Measurements from ENCODE around the gene C1RL. TPM values are rescaled to one million over a fixed set of nuclear protein-coding genes. Genes with fewer than 3 reads are reported as not detected.

Gene C1RL
- total and polyA plus RNA-seq, 12 donors, result 4.5 to 24.9 (median 8.1) TPM

- Histone ChIP-seq H3K4me1 (peaks cover 5 to 38% (median 25%) of the 10 kb centered on the region in 9 donors), H3K9me3 (no peaks in the 10 kb centered on the region), H3K27me3 (peaks cover 0 to 29% (median 0%) of the 10 kb centered on the region in 7 donors), H3K36me3 (peaks cover 0 to 31% (median 0%) of the 10 kb centered on the region in 9 donors), H3K27ac (peak overlapping the region in 2 of 10 donors; percentile 75 to 80), H3K4me3 (peak overlapping the region in 4 of 10 donors; percentile 68 to 77 (median 69))
- intact Hi-C loops (cut with DNase I), result no loop called here
- DNase-seq, result no peak
- no peak for ATAC-seq
- 56 to 59% methylated on average over 7 of the region's 7 CpGs for WGBS, 2 donors
- TF ChIP-seq CTCF (IDR thresholded peaks at IDR 0.05), result no peak
These were observed 22.5 kb upstream of the C1RL start for GRCh38 chr12:7131502-7131866.

DNA sequence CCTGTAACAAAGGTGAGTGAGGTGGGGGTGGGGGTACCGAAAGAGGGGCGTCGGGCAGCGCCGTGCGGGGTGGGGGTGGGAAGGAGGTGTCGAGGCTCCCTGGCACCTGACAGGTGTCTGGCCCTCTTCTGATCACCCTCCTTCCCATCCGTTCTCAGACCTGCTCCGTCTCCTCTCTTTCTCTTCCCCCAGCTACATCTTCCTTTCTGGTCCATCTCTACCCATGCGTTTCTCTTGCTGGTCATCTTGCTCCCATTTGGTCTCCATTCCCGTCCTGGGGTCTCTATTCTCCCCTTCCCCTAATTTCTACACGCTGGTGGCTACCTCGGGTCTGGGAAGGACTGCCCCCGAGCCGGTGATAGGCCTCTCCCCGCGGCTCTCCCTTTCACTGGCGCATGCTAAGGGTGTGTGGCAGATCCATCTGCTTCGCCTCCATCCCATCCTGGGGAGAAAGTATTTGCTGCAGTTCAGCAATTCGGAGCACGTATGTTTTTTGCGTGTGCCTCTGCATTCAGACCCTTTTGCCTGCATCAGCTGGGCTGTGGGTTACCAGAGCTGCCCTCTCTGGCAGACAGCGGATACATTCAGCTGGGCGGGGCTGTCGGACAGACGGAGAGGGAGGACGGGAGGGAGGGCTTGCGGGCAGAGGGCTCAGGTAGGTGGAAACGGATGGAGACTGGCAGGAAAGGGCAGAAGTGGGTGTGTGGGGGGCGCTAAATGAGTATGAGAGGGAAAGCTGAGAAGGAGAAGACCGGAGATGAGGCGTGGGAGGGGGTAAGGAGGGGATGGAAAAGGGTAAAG lies 21.9 kb upstream of the C1RL start:
- peaks cover 0 to 25% (median 0%) of the 10 kb centered on the region in 9 donors for H3K36me3 ChIP-seq
- peak; percentile 18 to 61 (median 53) for ATAC-seq
- peak overlapping the region; percentile 52 to 77 (median 66) for H3K4me3 ChIP-seq
- TF ChIP-seq CTCF (IDR thresholded peaks at IDR 0.05), result no peak
- DNase-seq, result peak in 1 of 2 donors; percentile 47
- peaks cover 0 to 29% (median 0%) of the 10 kb centered on the region in 7 donors for H3K27me3 ChIP-seq
- WGBS, 2 donors, result 4 to 5% methylated on average over 32 of the region's 32 CpGs
- peaks cover 5 to 38% (median 25%) of the 10 kb centered on the region in 9 donors for H3K4me1 ChIP-seq
- H3K27ac ChIP-seq, result peak overlapping the region in 8 of 10 donors; percentile 30 to 80 (median 64)
- no peaks in the 10 kb centered on the region for H3K9me3 ChIP-seq
- intact Hi-C loops (cut with DNase I), result no loop called here

DNA sequence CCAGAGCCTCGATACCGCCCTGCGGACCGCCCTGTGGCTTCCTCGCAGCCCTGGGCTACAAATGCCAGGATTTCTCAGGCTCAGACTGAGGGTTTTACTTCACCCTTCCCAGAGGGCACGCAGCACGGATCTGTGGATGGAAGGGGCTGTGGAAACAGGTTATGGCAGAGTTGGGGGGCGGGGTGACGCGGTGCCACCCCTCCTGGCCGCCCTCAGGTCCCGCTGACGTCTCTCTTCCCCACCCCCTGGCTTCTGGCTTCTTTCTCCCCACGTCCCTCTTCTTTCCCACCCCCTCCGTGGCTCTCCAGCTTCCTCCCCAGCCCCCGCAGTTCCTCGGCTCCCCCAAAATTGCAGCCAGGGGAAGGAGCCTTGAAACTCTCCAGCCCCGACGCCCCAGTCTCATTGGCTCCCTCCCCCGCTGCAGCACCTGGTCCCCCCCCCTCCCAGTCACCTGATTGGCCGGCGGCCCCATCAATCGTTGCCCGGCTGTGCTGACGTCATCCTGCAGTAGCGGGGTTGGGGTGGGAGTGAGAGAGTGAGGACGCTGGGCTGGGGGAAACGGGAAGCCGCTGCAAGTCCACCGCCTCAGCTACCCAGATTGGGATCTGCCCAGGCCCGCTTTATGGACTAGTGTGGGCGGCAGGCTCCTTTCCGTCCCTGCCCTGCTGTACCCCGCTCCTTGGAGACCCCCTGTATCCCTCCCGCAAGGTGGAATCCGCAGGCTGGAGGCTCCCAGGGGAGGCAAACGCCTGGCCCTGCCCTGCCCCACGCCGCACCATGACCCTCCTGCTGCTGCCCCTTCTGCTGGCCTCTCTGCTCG lies 21.1 kb upstream of the C1RL start, which contains the start of gene CLSTN3:
TSS of gene CLSTN3 (plus strand) at position 500 of the 820 bp plus-strand sequence. CDS start at position 778, 278 bp downstream.
- Histone ChIP-seq H3K4me3 (peak within 1 kb of the TSS; percentile 52 to 77 (median 66)), H3K4me1 (peaks cover 5 to 38% (median 25%) of the 10 kb centered on the region in 9 donors), H3K9me3 (no peaks in the 10 kb centered on the region), H3K27me3 (peaks cover 0 to 29% (median 0%) of the 10 kb centered on the region in 7 donors), H3K27ac (peak within 1 kb of the TSS in 8 of 10 donors; percentile 30 to 80 (median 64)), H3K36me3 (peaks cover 0 to 18% (median 0%) of the 10 kb centered on the region in 9 donors)
- WGBS, 2 donors, result 1% methylated on average over 39 to 40 of the region's 40 CpGs
- intact Hi-C loops (cut with DNase I), result no loop called here
- ATAC-seq (peak; percentile 63 to 93 (median 88)), DNase-seq (peak; percentile 84 to 86)
- TF ChIP-seq CTCF (IDR thresholded peaks at IDR 0.05), result no peak

DNA sequence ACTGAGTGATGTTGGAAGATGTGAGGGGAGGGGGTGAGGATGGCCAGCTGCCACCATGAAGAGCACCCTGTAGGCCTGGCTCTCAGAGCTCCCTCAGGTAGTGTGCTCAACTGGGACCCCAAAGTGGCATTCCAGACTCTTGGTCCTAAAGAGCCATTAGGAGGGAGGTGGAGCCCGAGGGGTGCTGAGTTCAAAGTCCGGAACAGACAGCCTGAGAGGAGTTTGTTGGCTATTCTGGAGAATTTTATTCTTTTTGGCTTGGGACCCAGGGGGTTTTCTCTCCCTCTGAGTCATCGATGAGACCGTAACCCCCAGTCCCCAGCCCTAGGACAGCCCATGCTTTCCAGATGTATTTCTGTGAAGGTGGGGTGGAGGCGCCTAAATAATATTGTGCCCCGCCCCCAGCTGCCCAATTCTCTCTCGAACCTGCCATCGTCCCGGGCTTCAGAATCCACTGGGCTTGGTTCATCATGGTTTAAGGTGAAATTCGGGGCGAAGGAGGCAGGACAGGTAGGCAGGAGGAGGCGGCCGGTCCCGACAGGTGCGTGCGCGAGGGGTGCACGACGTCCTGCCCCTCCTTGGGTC lies 20.4 kb upstream of the C1RL start:
- no peak for TF ChIP-seq CTCF (IDR thresholded peaks at IDR 0.05)
- Histone ChIP-seq H3K4me3 (peak overlapping the region; percentile 52 to 77 (median 66)), H3K36me3 (peaks cover 0 to 12% (median 0%) of the 10 kb centered on the region in 9 donors), H3K9me3 (no peaks in the 10 kb centered on the region), H3K27me3 (peaks cover 0 to 29% (median 0%) of the 10 kb centered on the region in 7 donors), H3K27ac (peak overlapping the region in 6 of 10 donors; percentile 28 to 80 (median 62)), H3K4me1 (peaks cover 5 to 38% (median 25%) of the 10 kb centered on the region in 9 donors)
- 5 to 9% methylated on average over 19 of the region's 19 CpGs for WGBS, 2 donors
- ATAC-seq (peak in 3 of 8 donors; percentile 1 to 5 (median 1)), DNase-seq (no peak)
- intact Hi-C loops (cut with DNase I), result no loop called here

Measured in heart right ventricle (tissue), 16 donors.